NCI-H510A treated with DMSO at 0.1 percent for 48 hours (cell line): ENCODE results near the gene OPN1SW.

ENCODE experiments used
- DNase-seq: peaks from one replicate; lab custom pipeline; 2025; lab: John Stamatoyannopoulos, UW

OPN1SW gene

DNA sequence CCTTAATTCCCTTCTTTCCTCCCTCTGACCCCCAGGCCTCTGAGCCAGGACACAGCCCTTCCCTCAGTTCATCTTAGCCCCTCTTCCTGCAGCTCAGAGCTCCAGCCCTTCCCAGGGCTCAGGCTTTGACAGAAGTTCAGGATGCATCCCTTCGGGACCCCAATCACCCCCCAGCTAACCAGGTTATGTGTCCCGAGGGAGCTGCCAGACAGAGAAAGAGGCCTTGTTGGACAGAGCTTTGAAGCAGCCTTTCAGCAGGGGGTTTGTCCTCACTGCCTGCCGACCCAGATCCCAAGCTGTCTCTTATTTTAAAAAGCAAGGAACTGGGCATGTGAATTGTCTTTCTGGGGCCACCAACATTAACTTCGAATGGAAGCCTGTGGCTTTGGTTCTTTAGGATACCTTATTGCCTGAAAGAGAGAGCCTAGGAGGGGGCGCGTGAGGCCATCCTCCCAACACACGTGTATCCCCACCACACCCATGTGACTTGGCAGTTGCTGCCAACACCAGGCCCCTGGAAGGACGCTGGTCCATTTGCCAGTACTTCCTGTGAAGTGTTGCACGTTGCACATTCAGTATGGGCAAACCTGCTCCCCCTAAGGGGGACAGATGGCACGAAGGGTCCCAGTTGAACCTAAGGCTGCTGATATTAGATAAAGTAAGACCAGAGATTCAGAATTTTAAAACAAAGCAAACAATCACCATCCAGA, 17.0 kb upstream of the OPN1SW start:
- DNase-seq, result no peak

DNA sequence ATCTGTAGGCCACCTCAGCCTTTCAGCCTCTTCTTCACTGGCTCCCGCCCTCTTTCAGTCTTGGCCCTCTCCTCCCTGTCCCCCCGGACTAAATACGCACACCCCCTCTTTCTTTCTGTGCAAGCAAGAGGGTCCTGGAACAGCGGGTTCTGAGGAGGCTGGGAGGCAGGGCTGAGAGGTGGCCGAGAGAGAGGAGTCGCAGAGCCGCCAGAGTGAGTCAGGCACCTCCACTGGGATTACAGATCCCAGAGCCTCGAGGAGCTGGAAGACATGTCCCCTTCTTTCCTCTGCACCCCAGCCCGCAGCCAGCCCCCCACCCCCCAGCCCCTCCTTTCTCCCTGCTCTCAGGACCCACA, 16.4 kb upstream of the OPN1SW start:
- no peak for DNase-seq

DNA sequence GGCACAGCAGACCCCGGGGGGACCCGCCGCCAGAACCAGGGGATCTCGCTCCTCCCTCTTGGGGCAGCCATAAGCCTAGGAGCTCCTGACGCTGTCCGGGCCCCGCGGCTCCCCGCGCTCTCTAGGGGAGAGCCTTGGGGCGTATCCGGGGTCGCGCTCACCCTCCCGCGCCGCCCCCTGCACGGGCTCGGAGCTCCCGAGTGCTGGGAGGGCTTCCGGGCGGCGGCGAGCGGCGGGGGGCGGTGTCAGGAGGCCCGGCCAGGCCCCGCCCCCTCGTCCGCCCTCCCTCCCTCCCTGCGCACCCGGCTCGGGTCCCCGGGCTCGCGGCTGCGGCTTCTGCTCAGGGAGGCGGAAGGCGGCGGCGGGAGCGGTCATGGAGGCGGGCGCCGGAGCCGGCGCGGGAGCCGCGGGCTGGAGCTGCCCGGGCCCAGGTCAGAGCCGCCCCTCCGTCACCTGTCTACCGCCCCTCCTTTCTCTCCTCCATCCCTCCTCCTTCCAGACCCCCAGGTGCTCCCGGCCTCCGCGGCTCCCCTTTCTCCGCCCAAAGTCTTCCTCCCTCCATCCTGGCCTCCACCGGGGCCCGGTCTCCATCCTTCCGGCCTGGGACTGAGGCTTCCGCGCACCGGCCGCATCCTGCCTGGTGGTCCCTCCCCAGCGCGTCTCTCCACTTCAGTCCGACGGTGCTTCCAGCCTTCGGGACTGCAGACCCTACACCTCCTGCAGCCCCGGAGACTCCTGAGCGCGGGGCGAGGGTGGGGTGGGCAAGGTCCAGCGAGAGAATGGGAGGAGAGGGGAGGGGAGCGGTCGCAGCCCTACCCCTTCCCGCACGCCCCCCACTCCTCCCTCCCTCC, 15.8 kb upstream of the OPN1SW start, which contains the start of gene CCDC136:
TSS of gene CCDC136 (plus strand) at position 848 of the 851 bp plus-strand sequence. CDS start 444 bp downstream, outside the sequence.
- DNase-seq, result peak; percentile 21

DNA sequence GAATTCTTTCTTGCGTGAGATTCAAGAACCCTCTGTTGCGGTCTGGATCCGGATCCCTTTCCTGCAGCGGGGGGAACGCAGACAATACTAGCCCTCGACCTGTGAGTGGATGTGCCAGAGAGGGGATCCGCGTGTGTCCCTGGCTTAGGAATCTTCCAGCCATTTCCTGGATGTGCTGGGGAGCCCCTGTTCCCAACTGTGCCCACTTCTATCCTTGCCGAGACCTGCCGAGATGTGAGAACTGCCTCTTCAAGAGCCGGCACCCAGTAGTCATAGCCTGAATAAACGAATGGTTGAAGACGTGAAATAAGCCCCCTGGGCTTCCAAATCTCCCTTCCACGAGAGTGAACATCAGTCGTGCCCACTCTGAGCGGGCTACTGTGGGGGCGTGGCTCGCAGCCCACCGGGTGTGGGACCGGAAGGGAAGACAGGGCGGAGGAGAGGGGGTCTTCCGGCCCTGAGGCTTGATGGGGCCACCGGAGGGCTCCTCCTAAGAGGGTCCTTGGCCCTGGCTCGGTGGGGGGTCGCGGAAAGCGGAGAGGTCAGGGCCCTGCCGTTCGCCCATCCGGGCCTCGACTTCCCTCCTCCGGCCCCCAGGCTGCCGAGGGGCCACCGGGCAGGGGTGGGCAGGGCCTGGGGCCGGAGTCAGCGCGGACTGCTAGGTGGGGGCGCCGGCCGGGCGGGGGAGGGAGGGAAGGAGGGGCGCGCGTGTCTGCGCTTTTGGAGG, 14.9 kb upstream of the OPN1SW start:
- no peak for DNase-seq

DNA sequence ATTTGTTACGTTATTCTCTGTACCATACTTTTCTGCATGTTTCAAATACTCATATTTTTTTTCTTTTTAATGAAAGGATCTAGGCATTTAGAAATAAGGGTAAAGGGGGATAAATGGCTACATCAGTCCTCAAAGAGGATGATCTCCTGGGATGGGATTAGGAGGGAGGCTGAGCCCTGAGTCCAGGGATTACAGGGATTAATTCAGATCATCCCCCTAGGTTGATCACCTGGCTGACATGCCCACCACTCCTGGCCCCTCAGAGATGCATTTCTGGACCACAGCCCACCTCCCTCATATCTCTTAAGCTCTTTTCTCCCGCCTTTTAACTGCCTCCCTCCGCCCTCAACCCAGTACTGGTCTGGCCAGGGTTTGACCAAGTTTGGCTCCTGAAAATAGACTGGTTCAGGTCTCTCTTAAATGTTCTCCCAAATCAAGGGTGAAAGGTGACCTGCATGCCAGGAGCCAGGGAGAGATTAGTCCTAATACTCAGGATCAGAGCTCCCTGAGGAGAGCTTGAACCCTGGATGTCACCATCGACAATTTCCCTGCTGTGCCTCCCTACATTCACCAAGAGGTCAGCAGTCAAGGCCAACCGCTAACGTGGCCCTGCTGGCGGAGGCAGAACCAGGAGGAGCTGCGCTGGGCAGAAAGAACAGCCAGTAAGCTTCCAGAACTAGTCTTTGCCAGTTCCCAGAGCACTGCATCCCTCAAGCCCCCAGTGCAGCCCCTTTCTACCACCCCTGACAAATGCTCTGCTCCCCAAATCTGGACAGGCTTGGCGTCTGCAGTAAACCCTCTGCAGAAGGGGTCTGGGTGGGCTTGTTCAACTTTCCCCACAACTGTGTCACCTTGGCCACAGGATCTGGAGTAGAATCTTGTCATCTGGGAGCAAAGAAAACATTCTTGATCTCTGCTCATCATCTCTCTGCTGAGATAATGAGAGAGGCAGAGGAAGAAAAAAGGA, 13.1 kb upstream of the OPN1SW start:
- DNase-seq, result no peak

DNA sequence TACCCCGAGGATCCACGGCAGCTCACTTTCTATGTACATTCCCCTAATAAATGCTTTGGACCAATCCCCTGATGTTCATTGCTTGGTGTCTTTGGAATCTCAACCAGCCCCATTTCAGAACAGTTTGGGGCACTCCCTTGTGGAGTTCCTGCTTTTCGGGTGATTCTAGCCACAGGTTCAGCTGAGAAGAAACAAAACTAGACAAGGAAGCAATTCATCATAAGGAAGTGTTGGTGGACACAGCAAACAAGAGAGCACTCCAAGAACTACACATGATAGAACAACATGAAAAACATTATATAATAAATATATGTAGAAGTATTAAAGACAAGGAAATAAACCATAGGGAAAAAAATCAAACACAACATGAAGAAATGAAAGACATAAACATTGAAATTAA, 10.1 kb upstream of the OPN1SW start:
- DNase-seq, result no peak

DNA sequence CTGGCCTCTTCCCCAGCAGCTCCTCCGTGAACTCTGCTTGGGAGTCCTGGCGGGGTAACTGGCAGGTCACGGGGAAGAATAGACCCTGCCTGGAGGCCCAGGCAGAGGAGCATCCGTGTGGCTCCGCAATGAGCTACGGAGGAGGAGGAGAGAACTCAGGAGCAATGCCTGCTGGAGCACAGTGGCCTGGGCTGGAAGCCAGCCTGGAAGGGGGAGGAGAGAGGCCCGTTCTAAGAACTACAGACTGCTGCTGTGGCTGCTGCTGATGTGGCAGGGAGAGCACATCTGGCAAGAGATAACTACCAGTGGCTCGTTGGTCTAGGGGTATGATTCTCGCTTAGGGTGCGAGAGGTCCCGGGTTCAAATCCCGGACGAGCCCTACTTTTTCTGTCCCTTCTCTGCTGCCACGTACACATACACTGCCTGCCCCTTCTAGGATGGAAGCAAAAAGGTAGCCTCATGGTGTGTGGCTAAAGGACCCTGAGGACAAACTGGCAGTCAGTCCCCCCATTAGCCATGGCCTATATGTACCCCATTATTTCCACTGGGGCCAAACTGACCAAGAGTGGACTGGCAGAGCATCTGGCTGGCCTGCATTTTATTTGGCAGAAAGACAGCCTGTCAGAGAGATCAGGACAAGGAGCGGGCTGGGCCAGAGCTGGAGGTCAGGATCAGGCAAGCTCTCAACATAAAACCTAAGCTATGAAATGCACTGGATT, 7.7 kb upstream of the OPN1SW start:
- DNase-seq, result no peak

DNA sequence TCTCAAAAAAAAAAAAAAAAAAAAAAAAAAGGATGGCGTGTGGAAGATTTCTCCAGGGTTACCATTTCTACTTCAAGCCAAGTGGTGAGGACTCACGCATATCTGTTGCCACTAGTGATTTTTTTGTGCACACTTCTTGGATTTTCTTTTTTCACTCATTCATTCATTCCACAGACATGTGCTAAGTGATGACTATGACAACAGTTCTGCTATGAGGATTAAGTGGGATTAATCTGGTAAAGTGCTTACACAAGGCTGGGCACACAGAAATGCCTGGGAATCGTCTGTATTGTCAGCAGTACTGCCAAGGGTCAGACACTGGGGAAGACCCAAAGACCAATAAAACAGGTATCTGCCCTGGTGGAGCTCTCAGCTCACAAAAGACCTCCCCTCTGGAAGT, 6.3 kb upstream of the OPN1SW start:
- DNase-seq, result no peak

DNA sequence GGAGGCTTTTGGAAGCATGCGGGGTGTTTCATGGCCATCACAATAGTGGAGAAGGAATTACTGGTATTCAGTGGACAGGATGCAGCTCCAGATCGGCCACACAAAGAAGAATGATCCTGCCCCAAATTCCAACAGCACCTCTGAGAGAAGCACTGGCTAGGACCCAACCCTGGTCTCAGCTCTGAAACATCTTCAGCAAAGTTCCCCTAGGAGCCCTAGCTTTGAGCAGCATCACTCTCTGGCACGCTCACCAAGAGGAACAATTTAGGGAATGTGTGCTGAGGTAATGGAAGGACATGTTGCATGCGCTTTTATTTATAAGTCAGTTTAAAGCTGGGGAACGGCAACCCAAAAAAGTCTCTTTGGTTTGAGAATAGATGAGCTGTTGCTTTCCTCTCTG, 5.5 kb upstream of the OPN1SW start:
- DNase-seq, result no peak

DNA sequence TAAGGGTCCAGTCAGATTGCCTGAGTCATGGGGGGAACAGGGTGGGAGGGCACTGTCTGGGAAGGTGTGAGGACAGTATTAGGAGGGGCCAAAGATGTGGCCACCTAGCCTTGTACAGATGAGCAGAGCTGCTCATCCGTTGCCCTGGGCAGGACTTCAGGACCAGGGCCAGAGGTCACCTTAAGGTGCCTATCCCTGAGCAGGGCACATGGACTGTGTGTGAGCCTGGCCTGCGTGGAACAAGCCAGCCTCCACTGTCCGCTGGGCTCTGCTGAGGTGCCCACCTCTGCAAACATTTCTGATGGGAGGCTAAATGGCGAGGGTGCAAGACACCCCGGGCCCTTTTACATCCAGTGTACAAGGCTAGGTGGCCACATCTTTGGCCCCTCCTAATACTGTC, 3.4 kb upstream of the OPN1SW start:
- DNase-seq, result no peak

DNA sequence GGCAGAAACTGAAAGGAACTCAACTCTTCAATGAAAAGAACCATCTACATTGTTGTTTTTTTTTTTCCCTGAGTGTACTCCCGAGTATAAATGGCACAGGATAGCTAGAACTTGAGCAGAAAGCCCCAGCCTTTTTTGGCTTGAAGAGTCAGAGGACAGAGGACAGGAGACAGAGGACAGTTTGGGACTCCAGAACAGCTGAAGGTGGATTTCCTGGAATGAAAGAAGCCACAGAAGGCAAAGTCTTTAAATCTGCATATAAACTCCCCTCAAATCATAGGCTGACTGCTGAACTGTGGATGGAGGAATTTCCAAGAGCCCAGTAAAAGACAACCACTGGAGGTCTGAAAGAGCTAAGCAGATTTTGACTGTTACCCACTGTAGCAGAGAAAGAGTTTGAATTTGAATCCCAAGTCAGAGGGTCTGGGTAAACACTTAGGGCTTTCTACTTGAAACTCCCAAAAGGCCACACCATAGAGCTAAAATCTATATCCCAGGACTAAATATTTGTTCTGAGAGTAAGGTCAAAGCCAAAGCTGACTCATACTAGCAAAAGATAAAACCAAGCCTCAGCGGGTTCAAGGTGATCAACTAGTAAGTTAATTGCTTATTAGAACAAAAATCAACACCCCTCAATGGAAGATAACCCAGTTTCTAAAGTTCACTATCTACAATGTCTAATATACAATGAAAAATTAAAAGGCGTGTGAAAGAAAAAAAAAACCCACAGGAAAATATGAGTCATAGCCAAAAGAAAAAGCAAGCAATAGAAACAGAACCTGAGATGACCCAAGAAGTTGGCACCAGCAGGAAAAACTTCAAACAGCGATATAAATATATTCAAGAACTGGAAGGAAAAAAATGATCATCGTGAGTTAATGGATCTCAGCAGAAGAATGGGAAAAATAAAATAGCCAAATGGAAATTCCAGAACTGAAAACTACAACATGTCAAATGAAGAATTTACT, 1.8 kb upstream of the OPN1SW start:
- DNase-seq, result no peak

DNA sequence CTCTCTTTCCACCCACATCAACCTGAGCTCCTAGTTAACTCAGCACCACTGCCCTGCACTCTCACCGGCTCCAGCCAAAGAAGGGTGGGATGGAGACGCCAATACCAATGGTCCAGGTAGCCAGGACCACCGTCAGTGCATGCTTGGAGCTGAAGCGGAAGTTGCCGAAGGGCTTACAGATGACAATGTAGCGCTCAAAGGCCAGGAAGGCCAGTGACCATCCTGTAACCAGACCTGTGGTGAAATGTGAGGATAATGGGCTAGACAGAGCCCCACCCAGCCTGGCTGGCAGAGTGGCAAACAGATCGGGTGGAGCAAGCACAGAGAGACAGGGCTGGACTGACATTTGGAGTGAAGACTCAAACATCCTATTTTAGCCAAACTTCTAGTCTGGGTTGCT, 673 bp downstream of the OPN1SW start:
- no peak for DNase-seq

DNA sequence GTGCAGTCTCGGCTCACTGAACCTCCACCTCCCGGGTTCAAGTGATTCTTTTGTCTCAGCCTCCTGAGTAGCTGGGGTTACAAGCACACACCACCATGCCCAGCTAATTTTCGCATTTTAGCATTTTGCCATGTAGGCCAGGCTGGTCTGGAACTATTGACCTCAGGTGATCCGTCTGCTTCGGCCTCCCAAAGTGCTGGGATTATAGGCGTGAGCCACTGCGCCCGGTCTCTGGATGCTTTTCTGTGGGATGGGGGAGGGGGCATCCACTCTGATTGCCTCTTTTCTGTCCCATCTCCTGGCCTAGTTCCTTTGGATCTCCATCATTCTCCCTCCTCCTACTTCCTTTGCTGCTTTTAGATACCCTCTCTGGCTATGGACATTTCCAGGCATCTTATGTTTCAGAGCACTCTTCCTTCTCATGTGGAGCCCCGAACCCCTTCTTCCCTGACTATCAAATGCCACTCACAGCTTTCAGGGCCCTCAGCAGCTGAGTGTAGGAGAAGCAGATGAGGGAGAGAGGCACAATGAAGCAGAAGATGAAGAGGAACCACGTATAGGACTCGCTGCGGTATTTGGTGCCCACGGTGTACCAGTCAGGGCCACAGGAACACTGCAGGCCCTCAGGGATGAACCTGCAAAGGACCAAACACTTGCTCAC, 1.4 kb downstream of the OPN1SW start:
- no peak for DNase-seq

DNA sequence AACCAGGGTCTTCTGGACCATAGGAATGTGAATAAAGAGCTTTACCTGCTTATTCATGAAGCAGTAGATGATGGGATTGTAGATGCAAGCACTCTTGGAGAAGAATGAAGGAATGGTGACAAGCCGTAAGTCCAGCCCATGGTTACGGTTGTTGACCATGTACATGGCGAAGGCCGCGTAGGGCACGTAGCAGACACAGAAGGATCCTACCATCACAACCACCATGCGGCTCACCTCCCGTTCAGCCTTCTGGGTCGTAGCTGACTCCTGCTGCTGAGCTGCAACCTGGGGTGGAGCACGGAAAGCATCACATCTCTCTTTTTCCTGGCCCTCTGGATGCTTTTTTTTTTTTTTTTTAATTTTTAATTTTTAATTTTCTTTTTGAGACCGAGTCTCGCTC, 2.0 kb downstream of the OPN1SW start:
- no peak for DNase-seq

DNA sequence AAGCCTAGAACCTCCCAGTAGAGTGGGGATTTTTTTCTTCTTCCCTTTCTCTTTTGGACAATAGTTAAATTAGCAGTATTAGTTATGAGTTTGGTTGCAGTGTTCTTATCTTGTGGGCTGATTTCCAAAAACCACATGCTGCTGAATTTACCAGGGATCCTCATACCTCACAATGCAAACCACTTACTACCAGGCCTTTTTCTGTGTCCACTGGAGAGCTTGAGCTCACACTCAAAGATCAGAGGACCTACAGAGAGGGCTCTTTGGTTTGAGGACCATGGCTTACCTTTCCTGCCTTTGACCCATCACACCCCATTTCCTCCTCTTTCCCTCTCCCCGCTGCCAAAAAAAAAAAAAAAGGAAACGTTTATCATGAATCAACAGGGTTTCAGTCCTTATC, 5.4 kb downstream of the OPN1SW start:
- no peak for DNase-seq

DNA sequence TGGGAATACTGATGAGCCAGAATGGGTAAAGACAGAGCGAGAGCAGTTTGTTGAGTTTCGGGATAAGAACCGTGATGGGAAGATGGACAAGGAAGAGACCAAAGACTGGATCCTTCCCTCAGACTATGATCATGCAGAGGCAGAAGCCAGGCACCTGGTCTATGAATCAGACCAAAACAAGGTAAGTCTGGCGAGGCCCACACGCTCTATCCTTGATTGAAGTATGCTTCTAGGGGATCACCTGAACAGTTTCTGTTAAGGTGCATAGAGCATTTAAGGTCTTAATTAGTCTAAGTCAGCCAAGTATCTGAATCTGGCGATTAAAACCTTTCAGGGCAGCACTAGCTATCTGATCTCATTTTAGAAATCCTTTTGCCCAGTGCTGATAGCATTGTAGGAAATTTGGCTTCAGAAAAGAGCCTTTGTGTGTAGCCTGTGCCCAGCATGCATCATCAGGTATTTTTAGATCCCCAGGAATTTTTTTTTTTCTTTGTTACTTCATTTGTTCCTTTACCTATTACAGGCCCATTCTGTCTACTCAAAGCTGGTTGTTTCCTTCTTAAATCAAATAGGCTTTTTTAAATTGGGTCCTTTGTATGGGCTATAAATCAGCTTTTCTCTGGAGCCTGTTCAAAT, 8.0 kb downstream of the OPN1SW start:
- DNase-seq, result no peak

DNA sequence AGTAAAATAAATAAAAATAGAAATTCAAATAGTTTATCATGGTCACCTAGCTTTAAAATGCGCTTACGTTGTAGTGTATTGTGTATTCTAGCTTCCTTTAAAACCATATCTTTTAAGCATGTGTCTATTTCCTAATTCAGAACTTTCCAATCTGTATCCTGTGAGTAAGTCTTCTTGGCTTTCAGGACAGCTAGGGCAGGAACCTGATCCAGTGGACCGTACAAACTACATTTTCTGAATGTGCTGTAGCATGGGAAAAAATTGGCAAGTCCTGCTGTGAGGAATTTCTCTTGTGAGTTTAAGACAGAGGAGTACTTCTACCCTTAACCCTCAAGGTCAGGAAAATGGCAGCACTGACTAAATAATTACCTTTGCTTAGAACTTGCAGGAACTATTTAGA, 12.1 kb downstream of the OPN1SW start:
- no peak for DNase-seq

DNA sequence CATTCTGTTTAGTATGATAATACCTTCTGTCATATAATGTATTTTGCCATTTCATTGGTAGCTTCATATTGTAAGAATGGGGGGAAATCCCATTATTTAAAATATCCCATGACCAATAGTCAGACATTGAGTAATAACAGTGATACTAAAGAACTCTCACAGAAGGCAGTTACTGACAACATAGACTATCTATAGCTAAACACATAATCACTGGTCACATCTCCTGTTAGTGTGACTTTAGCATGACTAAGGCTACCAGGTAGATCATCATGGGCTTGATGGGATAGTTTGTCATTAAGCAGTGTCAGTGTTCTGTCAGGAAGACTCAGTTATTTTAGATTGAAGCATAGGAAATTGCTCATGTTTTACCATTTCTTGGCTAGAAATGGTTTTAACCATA, 16.4 kb downstream of the OPN1SW start:
- DNase-seq, result no peak

DNA sequence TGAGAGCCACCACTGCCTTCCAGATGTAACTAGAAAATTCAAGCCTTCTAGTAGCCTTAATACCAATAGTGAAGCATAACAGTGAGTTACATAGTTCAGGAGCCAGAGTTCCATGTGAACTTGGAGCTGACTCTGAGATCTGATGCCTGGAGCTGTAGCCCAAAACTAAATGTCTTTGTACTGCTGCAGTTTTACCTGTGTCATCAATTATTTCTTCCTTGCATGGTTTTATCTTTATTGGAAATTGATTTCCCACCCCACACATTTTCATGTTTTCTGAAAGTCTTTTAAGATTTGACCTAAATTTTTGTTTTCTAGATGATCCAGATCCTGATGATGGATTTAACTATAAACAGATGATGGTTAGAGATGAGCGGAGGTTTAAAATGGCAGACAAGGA, 17.0 kb downstream of the OPN1SW start:
- DNase-seq, result no peak
